HCT116 (cell line): Measurements from ENCODE around the gene FOXP1. TPM values are rescaled to one million over a fixed set of nuclear protein-coding genes. Genes with fewer than 3 reads are reported as not detected.

Experiments
- ATAC-seq: fragments of 200-7000 bp; cut with Tn5 transposase; 2 replicates; pipeline ENCODE4 v1.9.1; 2020; ENCODE audit warnings: mild to moderate bottlenecking, moderate library complexity
- BruUV-seq: library from RNA; stranded (reverse); fragments of 400-500 nt; replicated peaks from 2 replicates; lab custom pipeline; 2021; lab: Mats Ljungman, UMichigan
- CTCF ChIA-PET: fragments of 300-600 bp; sonication (Branson Sonifier 250); formaldehyde crosslinking; loops from one replicate; lab custom pipeline; 2021; ENCODE audit warnings: antibody characterized with exemption; lab: Charles Lee
- POLR2A ChIA-PET: fragments of 300-600, 350-600 bp; sonication (Branson Sonifier 250); formaldehyde crosslinking; loops from one replicate; lab custom pipeline; 2021; ENCODE audit warnings: antibody characterized with exemption; lab: Charles Lee
- RAD21 ChIA-PET, 2 experiments: fragments of 300-600 bp; sonication (Branson Sonifier 250); formaldehyde crosslinking; loops; one replicate each; lab custom pipeline; 2023; ENCODE audit warnings: low total read pairs in 2 of 2; ENCODE audit not compliant: uncharacterized antibody in 2 of 2, unreplicated experiment in 2 of 2, low non-redundant PET in 1 of 2; lab: Charles Lee
- DNase-seq: peaks from one replicate; pipeline ENCODE4 v3.0.0-alpha.2; 2010; ENCODE audit warnings: low read depth, low spot score
- H2AFZ ChIP-seq: fragments of 200-600 bp; shearing (Covaris generic), sonication (generic); 2 replicates; pipeline ENCODE4 v1.6.1; 2017; ENCODE audit warnings: low read depth, mixed run types, mixed read lengths, antibody characterized with exemption, low read length; ENCODE audit not compliant: poor library complexity, severe bottlenecking
- H3K27ac ChIP-seq: 2 replicates; pipeline ENCODE4 v1.5.1; 2012; ENCODE audit warnings: low read depth, low read length
- H3K27me3 ChIP-seq: fragments of 200-600 bp; sonication (generic); 2 replicates; pipeline ENCODE4 v1.6.1; 2016; ENCODE audit warnings: mixed run types, low read length, mixed read lengths; ENCODE audit not compliant: insufficient read depth
- H3K36me3 ChIP-seq, 2 experiments: fragments of 200-500 bp in 1 of 2; fragments of 200-600 bp in 1 of 2; sonication (Bioruptor generic) in 1 of 2; sonication (generic) in 1 of 2; 2 replicates each; pipeline versions ENCODE4 v1.5.1 to v1.6.1; 2014 to 2016; ENCODE audit warnings: low read length in 2 of 2, inconsistent platforms in 1 of 2, mixed read lengths in 1 of 2, mixed run types in 1 of 2; ENCODE audit not compliant: insufficient read depth in 2 of 2, control insufficient read depth in 1 of 2
- H3K4me1 ChIP-seq, 2 experiments: fragments of 200-600 bp in 1 of 2; sonication (generic) in 1 of 2; 2 replicates each; pipeline versions ENCODE4 v1.5.1 to v1.6.1; 2012 to 2017; ENCODE audit warnings: low read length in 2 of 2, inconsistent platforms in 1 of 2, mild to moderate bottlenecking in 1 of 2, mixed read lengths in 1 of 2, mixed run types in 1 of 2, moderate library complexity in 1 of 2; ENCODE audit not compliant: insufficient read depth in 2 of 2, control insufficient read depth in 1 of 2
- H3K4me2 ChIP-seq: fragments of 200-600 bp; sonication (generic); 2 replicates; pipeline ENCODE4 v1.6.1; 2017; ENCODE audit warnings: mixed run types, low read length, mixed read lengths
- H3K4me3 ChIP-seq, 2 experiments: fragments of 200-600 bp in 1 of 2; sonication (generic) in 1 of 2; replicated peaks in 1 of 2; 2 replicates each; pipeline ENCODE4 v1.5.1; 2011 to 2016; ENCODE audit warnings: low read length in 2 of 2, control low read depth in 1 of 2, low read depth in 1 of 2, mild to moderate bottlenecking in 1 of 2, mixed read lengths in 1 of 2, mixed run types in 1 of 2
- H3K79me2 ChIP-seq: fragments of 200-600 bp; sonication (generic); 2 replicates; pipeline ENCODE4 v1.6.1; 2017; ENCODE audit warnings: mild to moderate bottlenecking, mixed run types, low read length, moderate library complexity, mixed read lengths; ENCODE audit not compliant: insufficient read depth
- H3K9ac ChIP-seq: fragments of 200-600 bp; sonication (generic); 2 replicates; pipeline ENCODE4 v1.6.1; 2016; ENCODE audit warnings: low read length, mixed read lengths
- H3K9me2 ChIP-seq: fragments of 200-600 bp; sonication (generic), shearing (Covaris generic); 2 replicates; pipeline ENCODE4 v1.6.1; 2017; ENCODE audit warnings: mixed run types, mild to moderate bottlenecking, moderate library complexity; ENCODE audit not compliant: insufficient read depth
- H3K9me3 ChIP-seq, 2 experiments: fragments of 200-500 bp in 1 of 2; fragments of 200-600 bp in 1 of 2; sonication (Bioruptor generic) in 1 of 2; sonication (generic) in 1 of 2; 2 replicates each; pipeline ENCODE4 v1.6.1; 2014 to 2017; ENCODE audit warnings: low read length in 2 of 2, mixed read lengths in 2 of 2, inconsistent platforms in 1 of 2, low read depth in 1 of 2, mild to moderate bottlenecking in 1 of 2, mixed run types in 1 of 2, moderate library complexity in 1 of 2; ENCODE audit not compliant: control insufficient read depth in 1 of 2, insufficient read depth in 1 of 2
- H4K20me1 ChIP-seq: fragments of 200-600 bp; sonication (generic), shearing (Covaris generic); 2 replicates; pipeline ENCODE4 v1.6.1; 2017; ENCODE audit warnings: mixed run types, mild to moderate bottlenecking, moderate library complexity; ENCODE audit not compliant: insufficient read depth
- CBX3 ChIP-seq: IDR thresholded peaks from 2 replicates; pipeline ENCODE4 v1.6.1; 2012; ENCODE audit warnings: low read depth
- EGR1 ChIP-seq: IDR thresholded peaks from 2 replicates; pipeline ENCODE4 v1.6.1; 2012; ENCODE audit warnings: low read depth
- EZH2 ChIP-seq: fragments of 200-600 bp; sonication (generic); IDR thresholded peaks from 2 replicates; pipeline ENCODE4 v1.6.1; 2017; ENCODE audit warnings: antibody characterized with exemption, mixed run types
- POLR2A ChIP-seq: IDR thresholded peaks from 2 replicates; pipeline ENCODE4 v1.7.0; 2011; ENCODE audit warnings: borderline replicate concordance; ENCODE audit not compliant: insufficient read depth, insufficient read length; ENCODE audit errors: extremely low read depth
- POLR2AphosphoS5 ChIP-seq: IDR thresholded peaks from 2 replicates; pipeline ENCODE4 v1.6.1; 2011; ENCODE audit warnings: mild to moderate bottlenecking, low read depth, low read length, moderate library complexity
- SIN3A ChIP-seq: IDR thresholded peaks from 2 replicates; pipeline ENCODE4 v1.6.1; 2012; ENCODE audit warnings: low read depth
- ZBTB33 ChIP-seq: IDR thresholded peaks from 2 replicates; pipeline ENCODE4 v1.6.1; 2011; ENCODE audit warnings: mild to moderate bottlenecking, low read length, moderate library complexity; ENCODE audit not compliant: insufficient replicate concordance; ENCODE audit errors: extremely low read depth
- ZFX ChIP-seq: fragments of 450-650 bp; IDR thresholded peaks from 2 replicates; pipeline ENCODE4 v1.6.1; 2017
- intact Hi-C: fragments of 100-400 bp; cut with micrococcal nuclease; formaldehyde crosslinking; loops from 2 replicates; pipeline ENCODE4 v1.10.0; 2022
- total RNA-seq: library from RNA; stranded (reverse); gene quantifications from one replicate; pipeline ENCODE4 v1.2.1, GENCODE V29; 2021; ENCODE audit not compliant: unreplicated experiment

Gene FOXP1
- total RNA-seq, 1 experiment from 2014 or later, result 11.4 TPM

GRCh38 chr3:71033681-71034220, 549.8 kb downstream of the FOXP1 start:
- Histone ChIP-seq H3K4me1 (no peaks in the 10 kb centered on the region), H3K27me3 (no peaks in the 10 kb centered on the region), H3K9me3 (no peaks in the 10 kb centered on the region), H3K79me2 (no peaks in the 10 kb centered on the region), H2AFZ (no peak overlapping the region), H3K9ac (no peak overlapping the region), H3K4me2 (no peak overlapping the region), H4K20me1 (no peaks in the 10 kb centered on the region), H3K4me3 (no peak overlapping the region), H3K27ac (no peak overlapping the region), H3K36me3 (no peaks in the 10 kb centered on the region), H3K9me2 (no peaks in the 10 kb centered on the region)
- no peak for TF ChIP-seq EGR1
- TF ChIP-seq EZH2, result no peak
- TF ChIP-seq POLR2AphosphoS5, result no peak
- DNase-seq (no peak), ATAC-seq (no peak)
- intact Hi-C loops, result no loop called here
- no TSS peak for BruUV-seq
- ChIA-PET RAD21 (no interaction called here), CTCF (no interaction called here), POLR2A (no interaction called here)

GRCh38 chr3:71031914-71032521, 551.5 kb downstream of the FOXP1 start:
- H3K4me2 ChIP-seq, result no peak overlapping the region
- POLR2A ChIA-PET, result no interaction called here
- H3K9me3 ChIP-seq, result no peaks in the 10 kb centered on the region
- TF ChIP-seq CBX3 (no peak), POLR2A (no peak), EGR1 (no peak), SIN3A (no peak), ZBTB33 (no peak), ZFX (no peak), POLR2AphosphoS5 (no peak)
- TF ChIP-seq, all 23 proteins: peak for 0
- DNase-seq (no peak), ATAC-seq (no peak)
- intact Hi-C loops, result no loop called here
- Histone ChIP-seq H4K20me1 (no peaks in the 10 kb centered on the region), H3K27me3 (no peaks in the 10 kb centered on the region), H3K9ac (no peak overlapping the region), H3K79me2 (no peaks in the 10 kb centered on the region), H3K27ac (no peak overlapping the region), H3K36me3 (no peaks in the 10 kb centered on the region), H3K4me3 (no peak overlapping the region), H3K4me1 (no peaks in the 10 kb centered on the region), H2AFZ (no peak overlapping the region), H3K9me2 (no peaks in the 10 kb centered on the region)
- ChIA-PET CTCF (no interaction called here), RAD21 (no interaction called here)
- BruUV-seq, result no TSS peak
